GM20000 (cell line): Measurements from ENCODE around the gene PRR4.

Experiments
- DNase-seq: peaks from one replicate; pipeline ENCODE4 v3.0.0; 2012; ENCODE audit warnings: low spot score
- CTCF ChIP-seq: IDR thresholded peaks from 2 replicates; pipeline ENCODE4 v1.5.1; 2012; ENCODE audit warnings: mild to moderate bottlenecking, control low read depth; ENCODE audit errors: extremely low read depth, missing control alignments

Gene PRR4

DNA sequence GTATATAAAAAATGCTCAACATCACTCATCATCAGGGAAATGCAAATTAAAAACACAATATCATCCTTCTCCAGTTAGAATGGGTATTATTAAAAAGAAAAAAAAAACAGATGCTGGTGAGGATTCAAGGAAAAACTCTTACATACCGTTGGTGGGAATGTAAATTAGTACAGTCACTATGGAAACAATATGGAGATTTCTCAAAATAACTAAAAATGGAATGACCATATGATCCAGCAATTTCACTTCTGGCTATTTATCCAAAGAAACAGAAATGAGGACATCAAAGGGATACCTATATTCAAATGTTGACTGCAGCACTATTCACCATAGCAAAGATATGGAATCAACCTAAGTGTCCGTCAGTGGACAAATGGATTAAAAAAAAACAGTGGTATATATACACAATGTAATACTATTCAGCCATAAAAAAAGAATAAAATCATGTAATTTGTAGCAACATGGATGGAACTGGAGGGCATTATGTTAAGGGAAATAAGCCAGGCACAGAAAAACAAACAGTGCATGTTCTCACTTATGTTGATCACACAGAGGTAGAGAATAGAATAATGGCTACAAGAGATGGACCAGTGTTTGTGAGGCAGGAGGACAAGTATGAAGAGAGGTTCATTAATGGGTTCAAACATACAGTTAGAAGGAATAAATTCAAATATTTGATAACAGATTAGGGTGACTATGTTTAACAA, 14.4 kb upstream of the PRR4 start:
- DNase-seq = no peak
- no peak for TF ChIP-seq CTCF

DNA sequence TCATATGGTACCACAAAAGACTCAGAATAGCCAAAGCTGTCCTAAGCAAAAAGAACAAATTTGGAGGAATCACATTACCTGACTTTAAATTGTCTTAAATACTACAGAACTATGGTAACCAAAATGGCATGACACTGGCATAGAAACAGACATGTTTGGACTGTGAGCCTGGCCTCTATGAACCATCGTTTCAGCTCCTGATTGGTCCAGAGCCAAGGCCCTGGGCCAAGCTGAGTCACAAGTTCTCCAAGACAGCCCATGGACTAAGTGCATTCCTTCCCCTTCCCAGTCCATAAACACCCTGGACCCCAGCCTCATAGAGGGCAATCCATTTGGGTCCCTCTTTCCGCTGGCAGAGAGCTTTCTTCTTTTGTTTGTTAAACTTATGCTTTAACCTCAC, 12.1 kb upstream of the PRR4 start:
- TF ChIP-seq CTCF = no peak
- no peak for DNase-seq

DNA sequence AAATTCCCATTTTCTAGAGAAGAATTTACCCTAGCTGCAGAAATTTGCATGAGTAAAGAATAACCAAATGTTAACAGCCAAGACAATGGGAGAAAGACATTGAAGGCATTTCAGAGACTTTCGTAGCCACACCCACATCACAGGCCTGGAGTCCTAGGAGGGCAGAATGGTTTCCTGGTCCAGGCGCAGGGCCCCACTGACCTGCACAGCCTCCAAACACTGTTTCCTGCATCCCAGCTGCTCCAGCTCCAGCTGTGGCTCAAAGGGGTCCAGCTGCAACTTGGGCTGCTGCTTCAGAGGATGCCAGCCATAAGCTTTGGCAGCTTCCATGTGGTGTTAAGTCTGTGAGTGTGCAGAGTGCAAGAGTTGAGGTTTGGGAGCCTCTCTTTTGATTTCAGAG, 6.5 kb upstream of the PRR4 start:
- TF ChIP-seq CTCF = no peak

DNA sequence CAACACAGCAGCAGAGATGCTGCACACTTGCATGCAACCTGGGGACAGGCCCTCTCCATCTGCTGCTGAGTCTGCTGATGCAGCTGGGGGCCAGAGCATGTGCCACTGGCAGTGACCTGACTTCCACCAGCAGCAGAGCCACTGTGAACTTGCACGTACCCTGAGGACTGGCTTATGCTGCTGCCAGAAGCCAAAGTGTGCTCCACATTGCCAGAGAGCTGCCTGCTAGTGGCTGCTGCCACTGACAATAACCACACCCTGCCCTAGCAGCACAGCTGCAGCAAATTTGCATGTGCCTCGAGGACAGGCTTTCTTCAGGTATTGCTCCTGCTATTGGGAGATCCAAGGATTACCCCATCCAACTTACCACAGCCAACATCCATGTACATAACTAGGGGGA, 4.5 kb upstream of the PRR4 start:
- no peak for DNase-seq
- no peak for TF ChIP-seq CTCF

More for the DNA sequence above, 6.5 kb upstream of the PRR4 start:
- no peak for DNase-seq

DNA sequence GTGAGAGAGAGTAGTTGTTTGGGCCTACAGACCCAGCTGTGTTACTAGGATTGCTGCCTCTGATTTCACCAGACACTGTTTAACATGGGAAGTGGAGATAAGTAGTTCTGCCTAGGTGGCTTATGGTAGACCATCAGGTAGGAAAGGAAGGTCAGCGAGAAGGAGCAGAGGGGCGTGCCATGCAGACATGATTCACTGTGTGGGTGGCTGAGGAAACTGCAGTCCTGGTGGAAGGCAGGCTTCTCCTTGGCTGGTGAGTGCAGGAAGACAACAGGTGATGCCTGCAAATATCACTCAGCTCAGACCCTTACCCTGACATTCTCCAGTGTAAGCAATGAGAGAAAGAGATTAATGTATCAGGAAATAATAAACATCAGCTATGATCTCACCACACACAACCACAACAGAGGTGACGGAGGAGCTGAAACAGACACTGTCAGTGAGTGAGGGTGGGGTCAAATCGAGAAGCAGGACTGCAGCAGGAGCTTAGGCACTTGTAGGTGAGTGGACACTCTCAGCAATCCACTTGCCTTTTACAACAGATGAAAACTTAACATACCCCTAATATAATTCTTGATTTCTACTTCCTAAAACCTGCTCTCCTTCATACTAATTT, 2.1 kb upstream of the PRR4 start:
- DNase-seq = no peak
- no peak for TF ChIP-seq CTCF

DNA sequence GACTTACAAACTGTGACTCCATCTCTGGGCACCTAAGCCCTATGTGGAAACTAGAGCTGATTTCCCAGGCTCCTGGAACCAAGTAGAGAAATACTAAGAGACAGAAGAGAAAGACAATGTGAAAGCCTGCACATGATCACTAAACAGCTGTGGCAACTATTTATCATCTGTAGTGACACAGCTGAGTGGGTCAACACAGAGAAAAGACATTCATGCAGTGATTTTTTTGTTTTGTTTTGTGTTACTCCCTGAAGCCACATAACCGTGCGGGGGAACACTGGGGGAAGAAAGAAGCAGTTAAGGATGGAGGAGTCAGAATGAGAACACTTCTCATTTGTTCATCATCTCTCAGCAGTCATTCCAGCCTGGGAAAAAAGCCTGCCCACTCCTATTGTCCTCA, 1.5 kb downstream of the PRR4 start:
- DNase-seq = no peak
- TF ChIP-seq CTCF = no peak

GRCh38 chr12:10842862-10843261, 6.4 kb downstream of the PRR4 start:
- no peak for TF ChIP-seq CTCF
- DNase-seq = no peak
